CD4-positive, alpha-beta T cell treated with Interferon alpha-2 for 1 hour (primary cell): ENCODE results near the gene TCP1.
"Not testable (repeated sequence)": the region's sequence is repeated elsewhere in the genome, so short reads cannot be mapped to it uniquely, and the experiment has no call there.

Experiments used
- DNase-seq, 2 donors: peaks; one replicate each; pipeline ENCODE4 v3.0.0-alpha.2; 2020 to 2022

The TCP1 gene

DNA sequence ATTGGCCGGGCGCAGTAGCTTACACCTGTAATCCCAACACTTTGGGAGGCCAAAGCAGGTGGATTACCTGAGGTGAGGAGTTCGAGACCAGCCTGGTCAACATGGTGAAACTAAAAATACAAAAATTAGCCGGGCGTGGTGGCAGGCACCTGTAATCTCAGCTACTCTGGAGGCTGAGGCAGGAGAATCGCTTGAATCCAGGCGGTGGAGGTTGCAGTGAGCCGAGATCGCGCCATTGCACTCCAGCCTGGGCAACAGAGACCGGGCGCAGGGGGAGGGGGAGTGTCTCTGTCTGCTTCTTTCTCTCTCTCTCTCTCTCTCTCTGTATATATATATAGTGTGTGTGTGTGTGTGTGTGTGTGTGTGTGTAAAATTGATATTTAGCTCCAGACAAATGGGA lies 56.9 kb downstream of the TCP1 start:
- DNase-seq: not testable (repeated sequence)

- DNase-seq: no peak
These were observed 59.1 kb downstream of the TCP1 start for GRCh38 chr6:159730332-159730676.

GRCh38 chr6:159729598-159730331 lies 59.6 kb downstream of the TCP1 start:
- no peak for DNase-seq

DNA sequence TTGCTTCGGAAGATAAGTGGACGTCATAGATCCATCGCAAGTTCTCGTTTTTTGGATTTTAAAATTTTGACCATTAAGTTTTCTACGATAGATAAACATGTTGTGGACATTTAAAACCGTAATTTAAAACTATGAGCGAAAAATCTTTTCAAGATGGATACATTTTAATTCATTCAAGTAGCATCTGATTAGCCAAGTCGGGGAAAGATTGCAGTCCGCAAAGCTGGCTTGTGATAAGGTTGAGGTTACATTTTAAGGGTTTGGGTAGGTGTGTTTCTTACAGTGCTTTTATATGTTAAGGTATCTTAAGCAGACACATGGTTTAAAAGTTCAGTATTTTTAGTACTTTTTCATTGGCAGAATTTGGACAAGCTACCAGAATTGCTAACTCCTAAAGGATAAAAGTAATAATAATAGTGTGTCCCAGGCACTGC lies 60.9 kb downstream of the TCP1 start:
- peak in 1 of 2 donors; percentile 33 for DNase-seq
